Melanocyte of skin (primary cell): ENCODE data around the gene SLC23A1. TPM values are rescaled to one million over a fixed set of nuclear protein-coding genes. Genes with fewer than 3 reads are reported as not detected.

Source experiments
- total RNA-seq, 2 donors: library from RNA; depleted of rRNA; stranded (reverse); fragments of >200 nt; gene quantifications; 2 replicates each; pipeline ENCODE4 v1.2.3, GENCODE V29; 2012

The SLC23A1 gene
- not detected for total RNA-seq

GRCh38 chr5:139383275-139383992 lies at the start of gene SLC23A1:
SLC23A1 (minus strand) TSS chr5:139383297; CDS start chr5:139383253, 44 bp downstream.

GRCh38 chr5:139403787-139404483 lies 20.8 kb upstream of the SLC23A1 start, which contains the start of gene SPATA24:
SPATA24 (minus strand) TSS chr5:139404089; CDS start chr5:139404060, 29 bp downstream.

GRCh38 chr5:139394654-139395566 lies 11.8 kb upstream of the SLC23A1 start, which contains the start of gene PROB1:
PROB1 (minus strand) TSS chr5:139395104; CDS start chr5:139395081, 23 bp downstream.

GRCh38 chr5:139389701-139390638 lies 6.9 kb upstream of the SLC23A1 start, which contains the start of gene MZB1:
MZB1 (minus strand) TSS chr5:139389913; CDS start chr5:139389856, 57 bp downstream.

GRCh38 chr5:139341689-139342422 lies 41.2 kb downstream of the SLC23A1 start, which contains the start of gene PAIP2:
PAIP2 (plus strand) TSS chr5:139341854; CDS start chr5:139363785, 21,931 bp downstream.

Other genes with a start within 250 kb of the SLC23A1 start
- gene SIL1, start 184.9 kb downstream of the SLC23A1 start, total RNA-seq, result 10 to 100 TPM; 56.3 to 64.7 TPM
- gene MATR3, start 89.6 kb downstream of the SLC23A1 start, total RNA-seq, result 100 to 1,000 TPM; 169 to 183 TPM
- gene PAIP2, start 41.4 kb downstream of the SLC23A1 start, total RNA-seq, result 10 to 100 TPM; 49.6 to 52.6 TPM
- not detected for gene MZB1, start 6.6 kb upstream of the SLC23A1 start, total RNA-seq
- under 1 TPM; 0.34 to 0.67 TPM for gene PROB1, start 11.8 kb upstream of the SLC23A1 start, total RNA-seq
- gene SPATA24, start 20.8 kb upstream of the SLC23A1 start, total RNA-seq, result 1 to 10 TPM; 3.8 to 4.3 TPM
- gene DNAJC18, start 56.2 kb upstream of the SLC23A1 start, total RNA-seq, result 1 to 10 TPM; 8.6 to 9.3 TPM
- not detected for gene ECSCR, start 79.4 kb upstream of the SLC23A1 start, total RNA-seq
- under 1 TPM in 1 of 2 donors, not detected in 1; under 0.01 TPM for gene SMIM33, start 87.7 kb upstream of the SLC23A1 start, total RNA-seq
- 10 to 100 TPM; 17.2 to 28.6 TPM for gene STING1, start 99.5 kb upstream of the SLC23A1 start, total RNA-seq
- gene UBE2D2, start 178.0 kb upstream of the SLC23A1 start, total RNA-seq, result 10 to 100 TPM; 60.2 to 67.6 TPM